ENCODE measurements around the gene NLRC5.

GRCh38 chr16:57027067-57027466, 37.7 kb downstream of the NLRC5 start:
- no peak for TF ChIP-seq CTCF (IDR thresholded peaks at IDR 0.05; ENCODE audit: low read length)
- no peak for TF ChIP-seq EZH2 (optimal IDR thresholded peaks at IDR 0.05; ENCODE audit: low read depth, low read length)
